Testis (tissue), 5 donors: ENCODE data around the gene OST4. TPM values are rescaled to one million over a fixed set of nuclear protein-coding genes. Genes with fewer than 3 reads are reported as not detected.
"Not testable (repeated sequence)": the region's sequence is repeated elsewhere in the genome, so short reads cannot be mapped to it uniquely, and the experiment has no call there.

Experiments used
- DNase-seq: peaks from one replicate; pipeline ENCODE4 v3.0.0-alpha.2; 2019
- H3K27ac ChIP-seq, 2 donors: fragments of 200-600 bp; sonication (generic); one replicate each; pipeline ENCODE4 v1.5.1; 2019
- H3K27me3 ChIP-seq: fragments of 200-600 bp; sonication (generic); one replicate; pipeline ENCODE4 v1.5.1; 2019
- H3K36me3 ChIP-seq: fragments of 200-600 bp; sonication (generic); one replicate; pipeline ENCODE4 v1.5.1; 2017; ENCODE audit warnings: low read depth; ENCODE audit errors: missing control alignments
- H3K4me1 ChIP-seq: fragments of 200-600 bp; sonication (generic); one replicate; pipeline ENCODE4 v1.5.1; 2019
- H3K4me3 ChIP-seq, 2 donors: fragments of 200-600 bp; sonication (generic); one replicate each; pipeline ENCODE4 v1.5.1; 2017 to 2019
- H3K9me3 ChIP-seq: fragments of 200-600 bp; sonication (generic); one replicate; pipeline ENCODE4 v1.5.1; 2017
- POLR2A ChIP-seq: fragments of 450-650 bp; IDR thresholded peaks from one replicate; pipeline ENCODE4 v1.6.1; 2017; ENCODE audit warnings: antibody characterized with exemption, mild to moderate bottlenecking, moderate library complexity
- WGBS, 2 donors: methylation state at CpG; one replicate each; pipeline ENCODE4 v1.1.5; 2018; 5-methylcytosine and 5-hydroxymethylcytosine counted together
- intact Hi-C: fragments of 100-400 bp; cut with DNase I; formaldehyde crosslinking; loops from one replicate; pipeline ENCODE4 v1.15.1; 2023; ENCODE audit warnings: low total_unique reads
- long read RNA-seq, 2 donors: transcript quantifications; one replicate each; lab custom pipeline, GENCODE V29; 2026
- polyA plus RNA-seq: library from polyadenylated mRNA; stranded (reverse); fragments of 350-450 nt; fragmentation: Illumina TruSeq; extraction: RNeasy Lipid Tissue Mini Kit (QIAGEN cat#74804); gene quantifications from one replicate; pipeline ENCODE4 v1.2.3, GENCODE V29; 2014; ENCODE audit warnings: low read depth, low replicate concordance; ENCODE audit not compliant: insufficient read depth
- total RNA-seq, 2 donors: library from RNA; depleted of rRNA; stranded (reverse); fragments of >200 nt; gene quantifications; one replicate each; pipeline ENCODE4 v1.2.3, GENCODE V29; 2016
- TF ChIP-seq, protein P1 (sequence below), 3 experiments: fragments of 450-650 bp in 2 of 3; fragments of 200-600 bp in 1 of 3; sonication (generic) in 1 of 3; IDR thresholded peaks; one replicate each; pipeline ENCODE4 v1.5.1; 2016 to 2019; ENCODE audit warnings: antibody characterized with exemption in 3 of 3, mild to moderate bottlenecking in 2 of 3, moderate library complexity in 1 of 3

Gene OST4
- total RNA-seq = 100 to 1,000 TPM; 220 to 262 TPM
- 297 TPM for polyA plus RNA-seq
- long read RNA-seq, donor 1, transcript OST4-203 (3 exons, 561 nt) = major isoform, 297 of 630 reads
- long read RNA-seq, donor 1, transcript OST4-201 (2 exons, 559 nt) = minor isoform, 80 of 630 reads
- long read RNA-seq, donor 1, partial matches to known transcripts = 238 of 630 reads
- long read RNA-seq, donor 1, other reads (novel, unspliced or antisense) = 15 of 630 reads
- long read RNA-seq, donor 2, transcript OST4-203 (3 exons, 561 nt) = major isoform, 175 of 224 reads
- long read RNA-seq, donor 2, transcript OST4-201 (2 exons, 559 nt) = minor isoform, 41 of 224 reads
- long read RNA-seq, donor 2, partial matches to known transcripts = 7 of 224 reads
- long read RNA-seq, donor 2, other reads (novel, unspliced or antisense) = 0 of 224 reads

DNA sequence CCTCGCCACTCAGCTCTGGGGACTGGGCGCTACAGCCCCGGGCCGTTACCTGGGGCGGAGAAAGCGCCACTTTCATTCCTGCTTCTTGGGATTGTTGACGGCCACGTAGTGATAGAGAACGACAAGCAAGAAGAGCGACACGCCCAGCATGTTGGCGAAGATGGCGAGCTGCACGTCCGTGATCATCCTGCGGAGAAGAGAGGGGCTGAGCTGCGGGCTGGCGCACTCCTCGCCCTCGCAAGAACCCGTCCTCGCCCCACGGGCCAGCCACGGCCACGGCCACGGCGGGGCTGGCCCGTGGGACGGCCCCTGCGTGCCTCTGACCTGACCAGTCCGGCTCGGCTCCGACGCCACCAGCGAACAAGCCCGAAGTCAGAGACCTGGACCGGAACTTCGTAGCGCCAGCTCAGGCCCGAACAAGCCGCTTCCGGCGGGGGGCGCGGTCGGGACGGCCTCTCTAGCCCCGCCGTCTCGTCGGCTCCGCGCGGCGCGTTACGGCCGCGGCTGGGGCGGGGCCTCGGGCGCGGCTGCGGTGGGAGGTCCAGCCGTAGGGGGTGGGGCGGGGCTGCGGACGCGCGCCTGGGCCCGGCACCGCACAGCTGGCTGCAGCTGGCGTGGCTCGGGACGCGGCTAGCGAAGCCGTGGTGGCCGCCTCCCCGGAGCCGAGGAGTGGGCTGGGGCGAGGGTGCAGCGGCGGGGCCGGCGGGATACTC is at the start of gene OST4:
TSS of gene OST4 (minus strand) at position 378 of the 713 bp plus-strand sequence.
- Histone ChIP-seq H3K4me3 (peak within 1 kb of the TSS; percentile 86 to 94), H3K9me3 (no peaks in the 10 kb centered on the region), H3K27me3 (no peaks in the 10 kb centered on the region), H3K4me1 (peaks cover 53% of the 10 kb centered on the region), H3K27ac (peak within 1 kb of the TSS; percentile 93 to 94), H3K36me3 (no peaks in the 10 kb centered on the region)
- intact Hi-C loops = no loop called here
- TF ChIP-seq, protein P1, sequence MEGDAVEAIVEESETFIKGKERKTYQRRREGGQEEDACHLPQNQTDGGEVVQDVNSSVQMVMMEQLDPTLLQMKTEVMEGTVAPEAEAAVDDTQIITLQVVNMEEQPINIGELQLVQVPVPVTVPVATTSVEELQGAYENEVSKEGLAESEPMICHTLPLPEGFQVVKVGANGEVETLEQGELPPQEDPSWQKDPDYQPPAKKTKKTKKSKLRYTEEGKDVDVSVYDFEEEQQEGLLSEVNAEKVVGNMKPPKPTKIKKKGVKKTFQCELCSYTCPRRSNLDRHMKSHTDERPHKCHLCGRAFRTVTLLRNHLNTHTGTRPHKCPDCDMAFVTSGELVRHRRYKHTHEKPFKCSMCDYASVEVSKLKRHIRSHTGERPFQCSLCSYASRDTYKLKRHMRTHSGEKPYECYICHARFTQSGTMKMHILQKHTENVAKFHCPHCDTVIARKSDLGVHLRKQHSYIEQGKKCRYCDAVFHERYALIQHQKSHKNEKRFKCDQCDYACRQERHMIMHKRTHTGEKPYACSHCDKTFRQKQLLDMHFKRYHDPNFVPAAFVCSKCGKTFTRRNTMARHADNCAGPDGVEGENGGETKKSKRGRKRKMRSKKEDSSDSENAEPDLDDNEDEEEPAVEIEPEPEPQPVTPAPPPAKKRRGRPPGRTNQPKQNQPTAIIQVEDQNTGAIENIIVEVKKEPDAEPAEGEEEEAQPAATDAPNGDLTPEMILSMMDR (IDR thresholded peaks at IDR 0.05) = no peak
- no peak for TF ChIP-seq POLR2A
- DNase-seq = peak; percentile 97
- 0 to 1% methylated on average over 8 to 44 of the region's 86 CpGs for WGBS, 2 donors

DNA sequence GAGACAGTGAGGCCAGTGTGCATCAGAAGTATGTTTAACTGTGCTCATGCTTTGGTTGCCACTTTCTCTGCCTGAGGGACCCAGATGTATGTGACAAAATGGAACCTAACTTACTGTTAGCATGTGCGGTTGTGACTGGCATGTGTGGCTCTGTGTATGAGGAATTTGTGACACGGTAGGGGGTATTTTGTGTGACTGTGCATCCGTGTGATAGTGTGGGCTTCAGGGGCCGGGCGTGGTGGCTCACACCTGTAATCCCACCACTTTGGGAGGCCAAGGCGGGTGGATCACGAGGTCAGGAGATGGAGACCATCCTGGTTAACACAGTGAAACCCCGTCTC is 47.8 kb upstream of the OST4 start:
- H3K27me3 ChIP-seq, H3K4me1 ChIP-seq, H3K9me3 ChIP-seq, DNase-seq, H3K27ac ChIP-seq, H3K36me3 ChIP-seq, intact Hi-C loops: not testable (repeated sequence)
- H3K4me3 ChIP-seq = peak overlapping the region in 1 of 2 donors; percentile 56
- WGBS, 2 donors = 71 to 78% methylated on average over 8 of the region's 8 CpGs

DNA sequence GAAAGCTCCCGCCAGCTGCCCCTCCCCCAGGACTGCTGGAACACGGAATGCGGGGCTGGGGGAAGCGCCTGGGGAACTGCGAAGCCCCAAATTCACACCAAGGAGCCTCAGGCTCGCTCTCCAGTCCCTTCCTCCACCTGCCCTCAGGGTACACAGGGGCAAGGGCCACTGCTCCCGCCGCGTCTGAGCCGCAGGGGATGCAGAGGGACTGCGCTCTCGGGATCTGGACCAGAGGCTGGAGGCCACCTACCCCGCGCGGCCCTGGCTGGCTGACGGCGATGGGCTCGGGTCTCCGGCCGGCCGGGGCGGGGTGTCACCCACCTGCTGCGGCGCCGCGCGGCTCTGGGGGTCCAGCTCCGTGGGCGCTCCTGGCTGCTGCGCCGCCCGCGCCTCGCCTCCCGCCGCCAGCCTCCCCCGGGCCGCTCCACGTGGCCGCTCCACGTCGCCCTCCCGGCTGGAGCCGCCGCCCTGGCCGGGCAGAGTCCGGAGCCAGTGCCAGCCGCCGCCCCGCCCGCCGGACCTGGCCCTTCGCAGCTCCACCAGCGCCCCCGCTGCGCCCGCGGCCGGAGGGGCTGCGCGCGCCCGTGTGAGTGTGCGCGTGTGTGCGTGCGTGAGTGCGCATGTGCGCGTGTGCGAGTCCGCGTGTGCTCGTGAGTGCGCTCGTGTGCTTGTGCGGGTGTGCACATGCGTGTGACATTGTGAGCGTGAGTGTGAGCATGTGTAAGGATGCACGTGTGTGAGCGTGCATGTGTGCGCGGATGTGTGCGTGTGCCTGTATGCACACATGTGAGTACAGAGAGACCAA is 47.3 kb upstream of the OST4 start, which contains the start of gene CGREF1:
TSS of gene CGREF1 (minus strand) at position 604 of the 805 bp plus-strand sequence. CDS start 14,762 bp downstream, outside the sequence.
- WGBS, 2 donors = 4 to 12% methylated on average over 15 to 38 of the region's 84 CpGs
- no peaks in the 10 kb centered on the region for H3K9me3 ChIP-seq
- TF ChIP-seq, protein P1 (IDR thresholded peaks at IDR 0.05) = no peak
- TF ChIP-seq POLR2A = no peak
- no peak within 1 kb of the TSS for H3K27ac ChIP-seq
- no peak for DNase-seq
- H3K4me3 ChIP-seq = peak within 1 kb of the TSS; percentile 39 to 56
- intact Hi-C loops = no loop called here
- no peaks in the 10 kb centered on the region for H3K27me3 ChIP-seq
- no peaks in the 10 kb centered on the region for H3K36me3 ChIP-seq
- peaks cover 4% of the 10 kb centered on the region for H3K4me1 ChIP-seq

DNA sequence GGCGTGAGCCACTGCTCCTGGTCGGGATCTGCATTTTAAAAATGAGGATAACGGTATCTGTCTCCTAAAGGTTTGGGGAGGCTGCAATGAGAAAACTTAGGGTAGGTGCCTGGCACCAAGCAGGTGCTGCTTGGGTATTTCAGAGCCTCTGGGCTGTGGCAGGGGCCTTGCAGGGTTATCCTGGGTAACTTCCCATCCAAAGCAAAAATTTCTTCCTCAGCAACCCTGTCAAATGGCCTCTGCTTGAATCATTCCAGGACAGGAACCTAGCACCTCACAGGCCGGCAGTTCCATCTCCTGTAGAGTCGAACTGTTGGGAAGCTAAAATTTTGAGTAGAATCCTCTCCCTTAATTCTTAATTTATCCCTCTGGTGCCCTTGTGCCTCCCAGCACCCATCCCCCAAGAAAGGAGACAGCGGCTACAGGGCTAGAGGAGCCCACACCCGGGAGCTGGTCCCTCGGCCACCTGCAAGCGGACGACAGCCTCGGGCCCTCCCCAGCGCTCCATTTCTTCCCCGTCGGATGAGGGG is 46.6 kb upstream of the OST4 start:
- Histone ChIP-seq H3K9me3 (no peaks in the 10 kb centered on the region), H3K36me3 (no peaks in the 10 kb centered on the region), H3K4me3 (peak overlapping the region; percentile 39 to 56), H3K4me1 (peaks cover 4% of the 10 kb centered on the region), H3K27ac (no peak overlapping the region), H3K27me3 (no peaks in the 10 kb centered on the region)
- TF ChIP-seq, protein P1 (IDR thresholded peaks at IDR 0.05) = no peak
- intact Hi-C loops = no loop called here
- no peak for DNase-seq
- WGBS, 2 donors = 19 to 42% methylated on average over 3 to 14 of the region's 14 CpGs
